AG04449 (cell line): ENCODE data around the gene PPM1N.

ENCODE experiments used
- CTCF ChIA-PET: fragments of 350-600 bp; formaldehyde crosslinking; extraction: SDS; loops from one replicate; lab custom pipeline; 2021; ENCODE audit warnings: antibody characterized with exemption; lab: Yijun Ruan, JAX
- POLR2A ChIA-PET: fragments of 400-600, 350-600 bp; formaldehyde crosslinking; extraction: SDS; loops from one replicate; lab custom pipeline; 2020; ENCODE audit warnings: antibody characterized with exemption, inconsistent platforms; lab: Yijun Ruan, JAX
- DNase-seq: peaks from one replicate; pipeline ENCODE4 v3.0.0-alpha.2; 2010; ENCODE audit warnings: low read depth, low spot score
- H3K4me3 ChIP-seq: 2 replicates; pipeline ENCODE4 v1.5.1; 2011; ENCODE audit warnings: low read depth, mild to moderate bottlenecking, control low read depth, low read length
- CTCF ChIP-seq: IDR thresholded peaks from one replicate; pipeline ENCODE4 v1.5.1; 2011; ENCODE audit warnings: mild to moderate bottlenecking, moderate library complexity, low read length, control low read depth, inconsistent platforms; ENCODE audit not compliant: insufficient read depth; ENCODE audit errors: missing control alignments

Gene PPM1N

GRCh38 chr19:45455707-45456499, 42.3 kb upstream of the PPM1N start:
- peak; percentile 98 for DNase-seq
- CTCF ChIA-PET: interaction anchor here (0.9 to 5.8 kb wide), 9 partner anchors 10 to 53 kb away, joined by 3 to 29 read pairs (median 7); partner anchors contain the start of gene FOSB
- TF ChIP-seq CTCF: no peak
- POLR2A ChIA-PET: interaction anchor here (0.6 to 3.7 kb wide), 6 partner anchors 9 to 22 kb away, joined by 3 to 37 read pairs (median 4); partner anchors contain the start of gene FOSB
- H3K4me3 ChIP-seq: peak overlapping the region; percentile 42

GRCh38 chr19:45456500-45456815, 41.8 kb upstream of the PPM1N start:
- POLR2A ChIA-PET: interaction anchor here (3.7 kb wide), 1 partner anchor 12 kb away, joined by 37 read pairs; the partner anchor contains the start of gene FOSB
- no peak for TF ChIP-seq CTCF
- H3K4me3 ChIP-seq: no peak overlapping the region; the same call in none of the 2 replicates
- DNase-seq: no peak
- CTCF ChIA-PET: interaction anchor here (0.9 to 5.8 kb wide), 8 partner anchors 11 to 54 kb away, joined by 3 to 29 read pairs (median 6); partner anchors contain the start of gene FOSB

- CTCF ChIA-PET: interaction anchor here (0.6 to 5.8 kb wide), 2 partner anchors 12 to 33 kb away, joined by 3 to 29 read pairs; no protein-coding TSS in a partner anchor
Observed at GRCh38 chr19:45457776-45458175, 40.5 kb upstream of the PPM1N start.

GRCh38 chr19:45460807-45461347, 37.4 kb upstream of the PPM1N start:
- POLR2A ChIA-PET: no interaction called here
- TF ChIP-seq CTCF: no peak
- CTCF ChIA-PET: interaction anchor here (0.9 to 5.0 kb wide), 3 partner anchors 21 to 33 kb away, joined by 3 to 37 read pairs (median 19); no protein-coding TSS in a partner anchor
- DNase-seq: no peak
- no peak overlapping the region for H3K4me3 ChIP-seq

More at GRCh38 chr19:45457776-45458175, 40.5 kb upstream of the PPM1N start:
- no peak overlapping the region for H3K4me3 ChIP-seq
- TF ChIP-seq CTCF: no peak
- POLR2A ChIA-PET: no interaction called here
- DNase-seq: no peak

GRCh38 chr19:45462174-45462573, 36.1 kb upstream of the PPM1N start:
- no peak overlapping the region for H3K4me3 ChIP-seq
- no peak for TF ChIP-seq CTCF
- CTCF ChIA-PET: interaction anchor here (0.8 to 5.0 kb wide), 6 partner anchors 12 to 23 kb away, joined by 3 to 37 read pairs (median 5); no protein-coding TSS in a partner anchor
- no peak for DNase-seq
- POLR2A ChIA-PET: no interaction called here

- CTCF ChIA-PET: interaction anchor here (1.2 to 19.3 kb wide), 4 partner anchors 15 to 22 kb away, joined by 5 to 773 read pairs (median 12); no protein-coding TSS in a partner anchor
- no peak for DNase-seq
- H3K4me3 ChIP-seq: no peak overlapping the region
- POLR2A ChIA-PET: no interaction called here
- TF ChIP-seq CTCF: no peak
Observed at GRCh38 chr19:45463241-45463640, 35.0 kb upstream of the PPM1N start.
